GM21381 (cell line): ENCODE results near the gene DDB1.

Source experiments
- ATAC-seq: cut with Tn5 transposase; IDR thresholded peaks from one replicate; pipeline ENCODE4 v1.9.1; 2021; ENCODE audit warnings: mild to moderate bottlenecking, moderate library complexity; ENCODE audit not compliant: unreplicated experiment

DDB1 gene

DNA sequence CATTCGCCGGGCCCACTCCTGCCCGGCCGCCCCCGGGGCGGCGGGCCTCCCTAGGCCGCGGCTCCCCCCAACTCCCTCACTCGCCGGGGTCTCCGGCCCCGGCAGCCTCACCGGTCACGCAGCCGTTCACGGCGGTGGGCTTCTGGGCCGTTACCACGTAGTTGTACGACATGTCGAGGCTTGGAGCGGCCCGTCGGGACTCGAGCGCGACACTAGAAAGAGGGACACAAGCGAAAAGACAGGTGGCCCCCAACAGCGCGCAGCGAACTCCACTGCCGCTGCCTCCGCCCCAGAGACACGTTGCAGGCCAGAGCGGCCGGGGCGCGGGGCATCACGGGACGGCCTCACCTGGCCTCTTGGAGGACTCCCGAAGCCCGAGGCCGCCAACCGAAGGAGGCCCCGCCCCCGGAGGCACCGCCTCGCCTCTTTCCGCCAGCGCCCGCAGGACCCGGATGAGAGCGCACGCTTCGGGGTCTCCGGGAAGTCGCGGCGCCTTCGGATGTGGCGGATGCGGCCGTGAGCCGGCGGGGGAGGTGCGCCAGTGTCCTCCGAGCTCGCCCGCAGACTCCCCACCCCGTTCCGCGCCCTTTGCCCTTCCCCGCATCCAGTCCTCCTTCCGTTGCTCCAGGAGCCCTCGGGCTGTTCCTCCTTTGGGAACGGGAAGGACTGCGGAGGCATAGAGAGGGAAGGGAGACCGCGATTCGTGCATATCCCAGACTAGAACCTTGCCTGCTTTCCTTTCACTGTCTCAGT, at the start of gene DDB1, which contains the start of gene TKFC:
Gene DDB1 (minus strand): TSS at position 309 of the 753 bp plus-strand sequence. CDS start 137 bp downstream, at position 172.
Gene TKFC (plus strand): TSS at position 432 of the 753 bp plus-strand sequence. CDS start 1,501 bp downstream, outside the sequence.
- peak; percentile 94 for ATAC-seq

DNA sequence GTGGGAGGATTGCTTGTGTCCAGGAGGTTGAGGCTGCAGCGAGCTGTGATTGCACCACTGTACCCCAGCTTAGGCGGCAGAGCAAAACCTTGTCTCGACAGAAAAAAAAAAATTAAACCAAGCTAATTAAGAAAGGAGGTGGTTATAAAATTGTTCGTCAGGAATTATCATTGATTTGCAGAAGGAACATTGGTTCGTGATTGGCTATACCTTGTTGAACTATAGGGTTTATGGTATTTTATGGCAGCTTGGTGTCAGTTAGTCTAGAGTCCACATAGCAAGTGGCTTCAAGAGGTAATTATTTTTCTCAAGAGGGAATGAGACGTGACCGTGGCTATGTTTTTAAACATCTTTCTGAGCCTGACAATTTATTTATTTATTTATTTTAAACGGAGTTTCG, 48.0 kb upstream of the DDB1 start:
- ATAC-seq: no peak

DNA sequence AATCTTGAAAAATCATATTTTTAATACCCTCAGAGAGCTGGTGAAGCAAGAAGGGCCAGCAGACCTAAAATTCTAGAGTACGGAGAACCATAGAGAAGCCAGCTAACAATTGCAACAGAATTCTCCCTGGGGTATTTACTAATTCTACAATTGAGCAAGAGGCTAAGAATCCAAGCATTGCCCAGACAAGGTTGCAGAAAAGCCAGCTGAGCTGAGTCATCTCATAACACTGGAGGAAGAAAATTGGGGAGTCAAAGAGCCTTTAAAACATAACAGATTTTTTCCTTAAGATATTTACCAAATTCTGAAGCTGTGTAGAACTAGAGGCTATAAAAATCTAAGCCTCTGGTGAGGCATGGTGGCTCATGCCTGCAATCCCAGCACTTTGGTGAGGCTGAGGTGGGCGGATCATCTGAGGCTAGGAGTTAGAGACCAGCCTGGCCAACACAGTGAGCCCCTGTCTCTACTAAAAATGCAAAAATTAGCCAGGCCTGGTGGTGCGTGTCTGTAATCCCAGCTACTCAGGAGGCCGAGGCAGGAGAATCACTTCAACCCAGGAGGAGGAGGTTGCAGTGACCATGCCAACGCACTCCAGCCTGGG, 45.9 kb upstream of the DDB1 start:
- ATAC-seq: no peak

DNA sequence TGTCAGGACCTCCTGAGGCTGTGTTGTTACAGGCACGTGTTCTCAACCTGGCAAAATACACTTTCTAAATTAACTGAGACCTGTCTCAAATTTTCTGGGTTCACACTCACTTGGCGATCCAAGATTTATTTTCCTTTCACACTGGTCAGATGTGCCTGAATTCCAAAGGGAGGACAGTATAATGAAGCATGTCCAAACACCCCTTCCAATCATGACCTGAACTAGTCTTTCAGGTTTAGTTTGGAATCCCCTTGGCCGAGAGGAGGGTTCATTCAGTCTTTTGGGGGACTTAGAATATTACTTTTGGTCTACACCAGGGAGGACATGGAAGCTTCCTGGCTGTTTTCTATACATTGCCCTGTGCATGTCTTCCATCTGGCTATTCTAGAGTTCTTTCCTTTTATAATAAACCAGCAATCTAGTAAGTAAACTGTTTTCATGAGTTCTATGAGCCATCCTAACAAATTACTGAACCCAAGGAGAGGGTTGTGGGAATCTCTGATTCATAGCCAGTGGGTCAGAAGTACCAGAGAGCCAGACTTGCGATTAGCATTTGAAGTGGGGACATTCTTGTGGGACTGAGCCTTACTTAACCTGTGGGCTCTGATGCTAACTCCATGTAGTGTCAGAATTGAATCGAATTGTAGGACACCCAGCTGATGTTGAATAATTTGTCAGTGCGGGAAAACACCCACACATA, 44.7 kb upstream of the DDB1 start:
- ATAC-seq: no peak

DNA sequence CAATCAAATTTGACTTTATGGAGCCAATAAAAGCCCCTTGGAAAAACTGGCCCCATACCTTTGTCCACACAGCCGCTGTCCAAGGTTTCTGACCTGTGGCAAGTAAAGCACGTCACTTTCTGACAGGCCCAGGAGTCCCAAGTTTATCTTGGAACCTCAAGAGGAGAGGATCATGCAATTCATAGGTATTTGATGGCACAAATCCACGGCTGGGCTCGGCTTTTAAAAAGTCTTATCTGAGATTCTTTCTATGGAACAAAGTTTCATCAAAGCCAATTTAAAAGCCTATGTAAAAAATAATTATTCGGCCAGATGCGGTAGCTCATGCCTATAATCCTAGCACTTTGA, 42.8 kb upstream of the DDB1 start:
- no peak for ATAC-seq

DNA sequence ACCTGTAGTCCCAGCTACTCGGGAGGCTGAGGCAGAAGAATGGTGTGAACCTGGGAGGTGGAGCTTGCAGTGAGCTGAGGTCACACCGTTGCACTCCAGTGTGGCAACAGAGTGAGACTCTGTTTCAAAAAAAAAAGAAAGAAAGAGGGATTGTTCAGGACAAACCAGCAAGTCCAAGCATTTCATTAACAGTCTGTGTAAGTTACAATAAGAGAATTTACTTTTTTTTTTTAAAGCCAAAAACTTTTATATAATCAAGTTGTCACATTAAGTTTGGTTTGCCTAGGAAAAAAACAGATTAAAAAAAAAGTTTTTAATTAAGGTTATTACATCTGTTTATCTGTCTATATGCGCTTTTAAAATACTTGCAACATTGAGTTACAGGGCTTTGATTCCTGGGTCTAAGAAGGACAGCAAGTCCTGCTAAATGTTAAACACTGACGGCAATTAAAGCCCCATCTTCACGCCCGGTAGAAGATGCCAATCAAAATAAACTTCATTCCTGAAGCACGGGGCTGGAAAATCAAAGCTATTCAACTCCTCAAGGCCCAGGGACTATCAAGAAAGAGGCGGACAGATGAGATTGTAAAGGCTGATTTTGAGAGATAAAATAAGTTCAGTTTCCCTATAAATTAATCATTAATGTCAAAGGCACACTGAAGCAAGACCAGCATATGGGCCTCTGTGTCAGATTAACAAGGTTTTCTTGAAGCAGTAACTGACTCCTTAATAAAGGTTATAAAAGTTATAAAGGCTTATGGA, 39.9 kb upstream of the DDB1 start:
- ATAC-seq: no peak

DNA sequence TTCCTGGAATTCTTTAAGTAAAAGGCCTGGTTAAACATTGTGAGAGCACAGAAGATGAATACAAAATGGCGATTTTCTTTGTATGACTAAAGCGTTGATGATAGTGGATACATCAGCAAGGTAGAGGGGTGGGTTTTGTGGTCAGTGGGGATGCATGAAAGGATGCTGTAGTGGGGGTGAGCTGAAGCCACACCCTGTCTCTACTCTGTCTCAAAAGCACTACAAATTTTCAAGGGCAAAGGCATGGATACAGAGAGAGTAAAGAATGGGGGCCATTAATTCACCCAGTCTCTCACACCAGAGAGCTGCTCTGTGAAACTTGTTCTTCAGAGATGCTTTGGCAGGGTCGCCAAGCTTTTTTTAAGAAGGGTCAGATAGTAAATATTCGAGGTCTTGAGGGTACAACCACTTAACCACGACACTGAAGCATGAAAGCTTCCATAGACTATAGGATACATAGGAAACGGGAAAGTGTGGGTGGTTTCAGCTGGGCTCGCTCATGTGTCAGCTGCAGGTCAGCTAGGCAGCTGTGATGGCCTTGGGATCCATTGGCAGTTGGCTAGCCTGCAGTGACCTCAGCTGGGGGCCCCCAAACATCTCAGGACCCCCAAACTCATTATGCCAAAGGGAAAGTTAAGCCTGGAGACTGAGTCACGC, 37.6 kb upstream of the DDB1 start:
- ATAC-seq: no peak

DNA sequence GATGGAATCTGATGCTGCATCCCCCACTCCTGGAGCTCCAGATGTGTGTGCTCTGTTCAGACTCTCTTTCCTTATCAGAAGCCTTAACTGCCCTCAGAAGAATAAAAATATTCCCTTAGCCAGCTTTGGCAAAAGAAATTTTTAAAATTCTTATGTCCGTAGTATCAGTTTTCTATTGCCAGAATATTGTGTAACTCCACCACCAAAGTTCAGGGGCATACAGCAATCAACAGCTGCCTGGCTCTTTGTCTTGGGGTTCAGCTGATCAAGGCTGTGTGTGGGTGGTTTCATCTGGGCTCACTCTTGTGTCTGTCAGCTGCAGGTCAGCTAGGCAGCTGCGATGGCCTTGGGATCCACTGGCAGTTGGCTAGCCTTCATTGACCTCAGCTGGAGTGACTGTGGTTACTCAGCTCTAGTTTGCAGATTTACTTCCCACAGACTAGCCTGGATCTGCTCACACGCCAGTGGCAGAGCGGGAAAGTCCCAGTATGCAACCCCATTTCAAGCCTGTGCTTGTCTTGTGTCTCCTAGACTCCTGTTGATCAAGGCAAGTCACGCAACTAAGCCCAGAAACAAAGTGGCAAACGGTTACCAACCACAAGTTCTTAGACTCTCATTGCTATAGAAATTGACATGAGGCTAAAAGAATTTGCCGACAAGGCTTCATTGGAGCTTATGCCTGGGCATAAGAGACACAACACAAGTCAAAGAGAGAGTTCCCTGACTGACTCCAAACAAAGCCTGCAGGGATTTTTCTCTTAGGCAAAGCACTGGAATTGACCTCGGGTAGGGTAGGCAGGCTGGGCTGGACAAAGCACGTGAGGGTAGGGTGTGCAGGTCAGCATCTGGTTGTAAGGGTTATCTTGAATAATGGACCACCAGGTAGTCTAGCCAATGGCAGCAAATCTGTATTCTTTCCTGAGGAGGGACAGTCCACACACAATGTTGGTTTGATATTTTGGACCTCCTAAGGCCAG, 36.8 kb upstream of the DDB1 start:
- ATAC-seq: no peak

DNA sequence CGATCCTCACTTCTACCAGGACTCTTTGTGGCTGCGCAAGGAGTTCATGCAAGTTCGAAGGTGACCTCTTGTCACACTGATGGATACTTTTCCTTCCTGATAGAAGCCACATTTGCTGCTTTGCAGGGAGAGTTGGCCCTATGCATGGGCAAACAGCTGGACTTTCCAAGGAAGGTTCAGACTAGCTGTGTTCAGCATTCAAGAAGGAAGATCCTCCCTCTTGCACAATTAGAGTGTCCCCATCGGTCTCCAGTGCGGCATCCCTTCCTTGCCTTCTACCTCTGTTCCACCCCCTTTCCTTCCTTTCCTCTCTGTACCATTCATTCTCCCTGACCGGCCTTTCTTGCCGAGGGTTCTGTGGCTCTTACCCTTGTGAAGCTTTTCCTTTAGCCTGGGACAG, 35.7 kb upstream of the DDB1 start:
- ATAC-seq: no peak

DNA sequence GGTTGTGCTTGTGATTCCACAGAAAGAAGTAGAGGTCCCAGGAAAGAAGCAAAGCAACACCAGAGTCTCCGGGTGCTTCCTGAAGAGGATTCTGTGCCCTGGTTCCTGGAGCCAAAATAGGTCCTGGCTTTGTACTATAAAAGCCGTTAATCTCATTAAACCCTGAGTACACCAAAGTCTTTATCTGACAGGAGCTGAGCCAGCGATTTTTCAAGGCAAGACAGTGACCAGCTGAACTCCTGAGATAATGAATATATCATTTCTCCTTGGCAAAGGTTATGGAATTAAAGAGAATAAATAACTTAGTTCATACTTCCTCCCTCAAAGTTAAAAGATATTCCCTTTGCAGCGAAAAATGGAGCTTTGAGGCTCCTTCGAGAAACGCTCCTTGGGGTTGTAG, 34.5 kb upstream of the DDB1 start:
- ATAC-seq: no peak

DNA sequence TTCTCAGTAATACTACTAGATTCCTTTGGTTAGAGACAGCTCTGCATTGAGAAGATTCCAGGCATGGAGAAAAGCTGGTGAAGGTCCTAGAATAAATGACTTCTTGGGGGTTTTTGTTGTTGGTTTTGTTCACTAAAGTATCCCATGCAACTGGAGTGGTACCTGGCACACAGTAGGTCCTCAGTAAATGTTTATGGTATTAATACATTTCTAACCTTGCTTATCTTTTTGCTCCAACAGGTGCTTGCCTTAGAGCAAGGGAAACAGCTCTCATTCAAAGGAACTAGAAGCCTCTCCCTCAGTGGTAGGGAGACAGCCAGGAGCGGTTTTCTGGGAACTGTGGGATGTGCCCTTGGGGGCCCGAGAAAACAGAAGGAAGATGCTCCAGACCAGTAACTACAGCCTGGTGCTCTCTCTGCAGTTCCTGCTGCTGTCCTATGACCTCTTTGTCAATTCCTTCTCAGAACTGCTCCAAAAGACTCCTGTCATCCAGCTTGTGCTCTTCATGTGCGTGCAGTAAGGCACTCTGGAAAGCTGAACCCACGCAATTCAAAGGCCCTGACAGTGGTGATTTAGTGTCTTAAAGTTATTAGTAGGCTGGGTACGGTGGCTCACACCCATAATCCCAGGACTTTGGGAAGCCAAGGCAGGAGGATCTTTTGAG, 31.2 kb upstream of the DDB1 start:
- ATAC-seq: no peak

DNA sequence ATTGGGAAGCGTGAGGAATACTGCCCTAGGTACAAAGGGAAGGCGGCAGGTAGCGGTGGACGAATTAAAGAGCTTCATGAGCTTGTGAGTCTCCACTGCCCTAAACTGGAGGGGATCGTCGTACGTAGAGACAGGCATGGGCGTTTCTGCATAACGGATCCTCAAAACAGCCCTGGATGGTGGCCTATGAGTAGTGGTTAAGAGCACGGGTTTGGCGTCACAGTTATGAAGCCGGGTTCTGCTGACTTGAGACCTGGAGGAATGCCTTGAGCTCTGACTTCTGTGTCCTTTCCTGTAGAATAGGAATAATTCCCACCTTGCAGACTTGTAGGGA, 29.6 kb upstream of the DDB1 start:
- ATAC-seq: no peak

DNA sequence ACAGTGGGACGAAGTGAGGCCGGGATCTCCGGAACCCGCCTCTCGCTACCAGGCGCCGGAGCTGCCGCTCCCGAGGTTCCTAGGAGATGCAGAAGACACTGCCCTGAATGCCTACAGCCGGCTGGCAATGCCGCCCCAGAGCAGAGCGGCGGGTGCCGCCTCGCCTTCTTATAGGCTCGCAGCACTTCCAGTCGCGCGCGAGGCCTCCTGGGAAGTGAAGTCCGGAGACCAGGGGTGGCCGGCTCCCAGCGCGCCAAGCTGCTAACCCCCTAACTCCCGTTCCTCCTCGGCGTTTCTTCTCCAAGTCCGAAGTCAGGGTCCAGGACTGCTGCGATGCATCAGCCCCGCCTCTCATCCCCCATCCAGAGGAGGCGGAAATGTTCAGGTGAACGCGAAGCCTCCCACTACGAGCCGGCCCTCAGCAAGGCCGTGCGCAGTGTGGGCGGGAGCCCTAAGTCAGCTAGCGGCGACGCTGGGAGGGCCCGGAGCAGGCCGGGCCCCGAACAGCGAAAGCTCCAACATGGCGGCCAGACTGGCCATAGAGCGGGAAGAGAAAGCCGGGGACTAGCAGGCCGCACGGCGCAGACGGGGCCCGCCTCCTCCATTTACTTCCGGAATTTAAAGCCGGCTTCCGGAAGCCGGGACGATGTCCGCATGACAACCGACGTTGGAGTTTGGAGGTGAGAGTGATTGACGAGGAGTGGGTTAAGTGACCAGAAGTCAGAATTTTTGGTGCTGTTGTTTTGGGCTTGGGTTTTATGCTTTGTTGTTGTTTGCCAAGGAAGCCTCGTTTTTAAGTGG, 29.0 kb upstream of the DDB1 start, which contains the start of the genes CYB561A3 and TMEM138:
Gene CYB561A3 (minus strand): TSS at position 142 of the 801 bp plus-strand sequence. CDS start 5,169 bp downstream, outside the sequence.
Gene TMEM138 (plus strand): TSS at position 634 of the 801 bp plus-strand sequence. CDS start 2,017 bp downstream, outside the sequence.
- ATAC-seq: peak; percentile 81

DNA sequence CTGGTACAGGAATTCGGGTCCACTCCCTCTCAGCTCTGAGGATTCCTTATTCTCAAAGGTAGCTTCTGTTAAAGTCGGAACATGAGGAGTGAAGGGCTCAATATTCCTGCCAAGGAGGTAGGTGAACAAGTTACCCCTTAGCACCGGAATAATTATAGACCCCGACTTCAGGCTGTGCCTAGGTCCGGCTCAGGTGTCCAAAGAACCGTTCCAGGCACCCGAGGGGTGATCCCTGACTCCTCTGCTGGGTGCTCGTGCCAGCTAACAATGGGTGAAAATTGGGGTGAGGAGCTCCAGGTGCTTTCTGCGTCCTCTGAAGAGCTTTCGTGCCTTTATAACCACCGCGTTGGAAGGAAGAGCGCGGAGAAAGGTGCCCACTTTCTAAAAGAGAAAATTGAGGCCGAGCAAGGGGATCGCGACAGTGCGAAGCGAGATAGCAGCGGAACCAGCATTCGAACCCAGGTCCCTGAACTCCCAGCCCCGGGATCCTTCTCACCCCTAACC, 28.4 kb upstream of the DDB1 start:
- no peak for ATAC-seq

DNA sequence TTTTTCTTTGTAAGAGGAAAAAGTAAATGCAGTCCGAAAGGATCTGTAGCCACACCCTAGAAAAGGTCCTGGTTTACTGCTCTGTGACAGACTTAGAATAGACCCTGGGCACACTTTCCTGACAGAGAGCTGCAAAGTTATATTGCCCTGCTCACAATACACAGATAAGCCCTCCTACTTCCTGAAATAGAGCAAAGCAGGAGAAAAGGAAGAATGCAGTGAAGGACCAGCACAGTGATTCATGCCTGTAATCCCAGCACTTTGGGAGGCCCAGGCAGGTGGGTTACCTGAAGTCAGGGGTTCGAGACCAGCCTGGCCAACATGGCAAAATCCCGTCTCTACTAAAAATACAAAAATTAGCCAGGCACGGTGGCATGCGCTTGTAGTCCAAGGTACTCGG, 26.6 kb upstream of the DDB1 start:
- ATAC-seq: no peak

DNA sequence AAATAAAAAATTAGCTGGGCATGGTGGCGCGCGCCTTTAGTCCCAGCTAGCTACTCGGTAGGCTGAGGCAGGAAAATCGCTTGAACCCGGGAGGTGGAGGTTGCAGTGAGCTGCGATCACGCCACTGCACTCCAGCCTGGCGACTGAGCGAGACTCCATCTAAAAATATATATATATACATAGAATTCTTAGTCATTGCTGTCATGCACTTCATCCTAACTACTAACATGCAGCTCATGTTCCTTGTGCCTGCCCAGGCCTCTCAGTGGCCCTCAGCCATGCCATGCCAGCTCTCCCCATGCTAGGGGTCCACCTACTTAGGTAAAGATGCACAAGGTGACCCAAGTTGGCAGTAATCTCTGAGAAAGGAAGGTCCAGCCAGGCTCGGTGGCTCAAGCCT, 25.7 kb upstream of the DDB1 start:
- no peak for ATAC-seq

DNA sequence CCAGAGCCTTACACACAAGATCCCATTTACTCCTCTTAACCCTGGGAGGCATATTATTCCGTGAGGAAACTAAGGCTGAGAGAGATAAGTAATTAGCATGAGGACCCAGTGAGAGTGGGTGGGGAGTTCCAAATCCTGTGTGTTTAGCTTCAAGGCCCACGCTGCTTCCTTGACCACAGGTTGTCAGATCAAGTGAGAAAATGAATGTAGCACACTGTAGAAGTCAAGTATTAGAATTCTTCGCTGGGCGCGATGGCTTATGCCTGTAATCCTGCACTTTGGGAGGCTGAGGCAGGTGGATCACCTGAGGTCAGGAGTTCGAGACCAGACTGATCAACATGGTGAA, 25.0 kb upstream of the DDB1 start:
- ATAC-seq: no peak
